OCI-LY7 (cell line): ENCODE measurements around the gene GOLGA3.

Source experiments
- EZH2phosphoT487 ChIP-seq: fragments of 200-600 bp; sonication (generic); IDR thresholded peaks from 2 replicates; pipeline ENCODE4 v1.6.1; 2018; ENCODE audit warnings: low read depth, borderline replicate concordance, mild to moderate bottlenecking, mixed run types, antibody characterized with exemption, low read length, moderate library complexity, mixed read lengths
- TF ChIP-seq, protein P1 (sequence below): fragments of 200-600 bp; sonication (generic); conservative IDR thresholded peaks from 2 replicates; pipeline ENCODE4 v1.5.1; 2014; ENCODE audit warnings: mild to moderate bottlenecking, antibody characterized with exemption, low read length, moderate library complexity, mixed read lengths

GRCh38 chr12:132789099-132789471, 39.6 kb downstream of the GOLGA3 start:
- TF ChIP-seq, protein P1, sequence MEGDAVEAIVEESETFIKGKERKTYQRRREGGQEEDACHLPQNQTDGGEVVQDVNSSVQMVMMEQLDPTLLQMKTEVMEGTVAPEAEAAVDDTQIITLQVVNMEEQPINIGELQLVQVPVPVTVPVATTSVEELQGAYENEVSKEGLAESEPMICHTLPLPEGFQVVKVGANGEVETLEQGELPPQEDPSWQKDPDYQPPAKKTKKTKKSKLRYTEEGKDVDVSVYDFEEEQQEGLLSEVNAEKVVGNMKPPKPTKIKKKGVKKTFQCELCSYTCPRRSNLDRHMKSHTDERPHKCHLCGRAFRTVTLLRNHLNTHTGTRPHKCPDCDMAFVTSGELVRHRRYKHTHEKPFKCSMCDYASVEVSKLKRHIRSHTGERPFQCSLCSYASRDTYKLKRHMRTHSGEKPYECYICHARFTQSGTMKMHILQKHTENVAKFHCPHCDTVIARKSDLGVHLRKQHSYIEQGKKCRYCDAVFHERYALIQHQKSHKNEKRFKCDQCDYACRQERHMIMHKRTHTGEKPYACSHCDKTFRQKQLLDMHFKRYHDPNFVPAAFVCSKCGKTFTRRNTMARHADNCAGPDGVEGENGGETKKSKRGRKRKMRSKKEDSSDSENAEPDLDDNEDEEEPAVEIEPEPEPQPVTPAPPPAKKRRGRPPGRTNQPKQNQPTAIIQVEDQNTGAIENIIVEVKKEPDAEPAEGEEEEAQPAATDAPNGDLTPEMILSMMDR: no peak
- TF ChIP-seq EZH2phosphoT487: no peak
